ENCODE measurements around the gene ATG4C.

ATG4C gene

GRCh38 chr1:62905872-62906271 is 121.9 kb downstream of the ATG4C start:
- DNase-seq, result no peak

- no peak for DNase-seq
These were observed 122.5 kb downstream of the ATG4C start for GRCh38 chr1:62906428-62906886.

- DNase-seq, result no peak
These were observed 124.3 kb downstream of the ATG4C start for GRCh38 chr1:62908168-62908695.

GRCh38 chr1:62912028-62912638 is 128.2 kb downstream of the ATG4C start:
- no peak for DNase-seq

Data from CD4-positive, alpha-beta T cell treated with Interleukin-6 for 4 hours (primary cell).